HCT116 (cell line): ENCODE measurements around the gene TMCC1. TPM values are rescaled to one million over a fixed set of nuclear protein-coding genes. Genes with fewer than 3 reads are reported as not detected.
"Not testable (repeated sequence)": the region's sequence is repeated elsewhere in the genome, so short reads cannot be mapped to it uniquely, and the experiment has no call there.

ENCODE experiments used
- ATAC-seq: fragments of 200-7000 bp; cut with Tn5 transposase; 2 replicates; pipeline ENCODE4 v1.9.1; 2020; ENCODE audit warnings: mild to moderate bottlenecking, moderate library complexity
- BruUV-seq: library from RNA; stranded (reverse); fragments of 400-500 nt; replicated peaks from 2 replicates; lab custom pipeline; 2021; lab: Mats Ljungman, UMichigan
- CTCF ChIA-PET: fragments of 300-600 bp; sonication (Branson Sonifier 250); formaldehyde crosslinking; loops from one replicate; lab custom pipeline; 2021; ENCODE audit warnings: antibody characterized with exemption; lab: Charles Lee
- POLR2A ChIA-PET: fragments of 300-600, 350-600 bp; sonication (Branson Sonifier 250); formaldehyde crosslinking; loops from one replicate; lab custom pipeline; 2021; ENCODE audit warnings: antibody characterized with exemption; lab: Charles Lee
- RAD21 ChIA-PET, 2 experiments: fragments of 300-600 bp; sonication (Branson Sonifier 250); formaldehyde crosslinking; loops; one replicate each; lab custom pipeline; 2023; ENCODE audit warnings: low total read pairs in 2 of 2; ENCODE audit not compliant: uncharacterized antibody in 2 of 2, unreplicated experiment in 2 of 2, low non-redundant PET in 1 of 2; lab: Charles Lee
- DNase-seq: peaks from one replicate; pipeline ENCODE4 v3.0.0-alpha.2; 2010; ENCODE audit warnings: low read depth, low spot score
- H2AFZ ChIP-seq: fragments of 200-600 bp; shearing (Covaris generic), sonication (generic); 2 replicates; pipeline ENCODE4 v1.6.1; 2017; ENCODE audit warnings: low read depth, mixed run types, mixed read lengths, antibody characterized with exemption, low read length; ENCODE audit not compliant: poor library complexity, severe bottlenecking
- H3K27ac ChIP-seq: 2 replicates; pipeline ENCODE4 v1.5.1; 2012; ENCODE audit warnings: low read depth, low read length
- H3K27me3 ChIP-seq: fragments of 200-600 bp; sonication (generic); 2 replicates; pipeline ENCODE4 v1.6.1; 2016; ENCODE audit warnings: mixed run types, low read length, mixed read lengths; ENCODE audit not compliant: insufficient read depth
- H3K36me3 ChIP-seq, 2 experiments: fragments of 200-500 bp in 1 of 2; fragments of 200-600 bp in 1 of 2; sonication (Bioruptor generic) in 1 of 2; sonication (generic) in 1 of 2; 2 replicates each; pipeline versions ENCODE4 v1.5.1 to v1.6.1; 2014 to 2016; ENCODE audit warnings: low read length in 2 of 2, inconsistent platforms in 1 of 2, mixed read lengths in 1 of 2, mixed run types in 1 of 2; ENCODE audit not compliant: insufficient read depth in 2 of 2, control insufficient read depth in 1 of 2
- H3K4me1 ChIP-seq, 2 experiments: fragments of 200-600 bp in 1 of 2; sonication (generic) in 1 of 2; 2 replicates each; pipeline versions ENCODE4 v1.5.1 to v1.6.1; 2012 to 2017; ENCODE audit warnings: low read length in 2 of 2, inconsistent platforms in 1 of 2, mild to moderate bottlenecking in 1 of 2, mixed read lengths in 1 of 2, mixed run types in 1 of 2, moderate library complexity in 1 of 2; ENCODE audit not compliant: insufficient read depth in 2 of 2, control insufficient read depth in 1 of 2
- H3K4me2 ChIP-seq: fragments of 200-600 bp; sonication (generic); 2 replicates; pipeline ENCODE4 v1.6.1; 2017; ENCODE audit warnings: mixed run types, low read length, mixed read lengths
- H3K4me3 ChIP-seq, 2 experiments: fragments of 200-600 bp in 1 of 2; sonication (generic) in 1 of 2; replicated peaks in 1 of 2; 2 replicates each; pipeline ENCODE4 v1.5.1; 2011 to 2016; ENCODE audit warnings: low read length in 2 of 2, control low read depth in 1 of 2, low read depth in 1 of 2, mild to moderate bottlenecking in 1 of 2, mixed read lengths in 1 of 2, mixed run types in 1 of 2
- H3K79me2 ChIP-seq: fragments of 200-600 bp; sonication (generic); 2 replicates; pipeline ENCODE4 v1.6.1; 2017; ENCODE audit warnings: mild to moderate bottlenecking, mixed run types, low read length, moderate library complexity, mixed read lengths; ENCODE audit not compliant: insufficient read depth
- H3K9ac ChIP-seq: fragments of 200-600 bp; sonication (generic); 2 replicates; pipeline ENCODE4 v1.6.1; 2016; ENCODE audit warnings: low read length, mixed read lengths
- H3K9me2 ChIP-seq: fragments of 200-600 bp; sonication (generic), shearing (Covaris generic); 2 replicates; pipeline ENCODE4 v1.6.1; 2017; ENCODE audit warnings: mixed run types, mild to moderate bottlenecking, moderate library complexity; ENCODE audit not compliant: insufficient read depth
- H3K9me3 ChIP-seq, 2 experiments: fragments of 200-500 bp in 1 of 2; fragments of 200-600 bp in 1 of 2; sonication (Bioruptor generic) in 1 of 2; sonication (generic) in 1 of 2; 2 replicates each; pipeline ENCODE4 v1.6.1; 2014 to 2017; ENCODE audit warnings: low read length in 2 of 2, mixed read lengths in 2 of 2, inconsistent platforms in 1 of 2, low read depth in 1 of 2, mild to moderate bottlenecking in 1 of 2, mixed run types in 1 of 2, moderate library complexity in 1 of 2; ENCODE audit not compliant: control insufficient read depth in 1 of 2, insufficient read depth in 1 of 2
- H4K20me1 ChIP-seq: fragments of 200-600 bp; sonication (generic), shearing (Covaris generic); 2 replicates; pipeline ENCODE4 v1.6.1; 2017; ENCODE audit warnings: mixed run types, mild to moderate bottlenecking, moderate library complexity; ENCODE audit not compliant: insufficient read depth
- ATF3 ChIP-seq: IDR thresholded peaks from 2 replicates; pipeline ENCODE4 v1.6.1; 2012
- CEBPB ChIP-seq: IDR thresholded peaks from 2 replicates; pipeline ENCODE4 v1.6.1; 2012; ENCODE audit warnings: low read depth
- EGR1 ChIP-seq: IDR thresholded peaks from 2 replicates; pipeline ENCODE4 v1.6.1; 2012; ENCODE audit warnings: low read depth
- EZH2phosphoT487 ChIP-seq: fragments of 200-600 bp; IDR thresholded peaks from 2 replicates; pipeline ENCODE4 v1.6.1; 2018; ENCODE audit warnings: antibody characterized with exemption, borderline replicate concordance
- FOSL1 ChIP-seq: IDR thresholded peaks from 2 replicates; pipeline ENCODE4 v1.6.1; 2012; ENCODE audit warnings: low read depth
- POLR2A ChIP-seq: IDR thresholded peaks from 2 replicates; pipeline ENCODE4 v1.7.0; 2011; ENCODE audit warnings: borderline replicate concordance; ENCODE audit not compliant: insufficient read depth, insufficient read length; ENCODE audit errors: extremely low read depth
- RAD21 ChIP-seq: IDR thresholded peaks from 2 replicates; pipeline ENCODE4 v1.6.1; 2012; ENCODE audit warnings: low read depth, mild to moderate bottlenecking
- SIN3A ChIP-seq: IDR thresholded peaks from 2 replicates; pipeline ENCODE4 v1.6.1; 2012; ENCODE audit warnings: low read depth
- YY1 ChIP-seq: IDR thresholded peaks from 2 replicates; pipeline ENCODE4 v1.6.1; 2011; ENCODE audit warnings: low read length, low read depth, moderate library complexity, mild to moderate bottlenecking; ENCODE audit not compliant: insufficient replicate concordance; ENCODE audit errors: extremely low read depth
- ZFX ChIP-seq: fragments of 450-650 bp; IDR thresholded peaks from 2 replicates; pipeline ENCODE4 v1.6.1; 2017
- ZNF274 ChIP-seq: fragments of 200-500 bp; sonication (Bioruptor generic); IDR thresholded peaks from 2 replicates; pipeline ENCODE4 v1.6.1; 2014; ENCODE audit warnings: mild to moderate bottlenecking, low read depth, low read length, inconsistent platforms
- intact Hi-C: fragments of 100-400 bp; cut with micrococcal nuclease; formaldehyde crosslinking; loops from 2 replicates; pipeline ENCODE4 v1.10.0; 2022
- total RNA-seq: library from RNA; stranded (reverse); gene quantifications from one replicate; pipeline ENCODE4 v1.2.1, GENCODE V29; 2021; ENCODE audit not compliant: unreplicated experiment

The TMCC1 gene
- total RNA-seq, 1 experiment from 2014 or later = 32.5 TPM

GRCh38 chr3:129881261-129881660 is 12.2 kb downstream of the TMCC1 start (continued):
- TF ChIP-seq EZH2phosphoT487 (no peak), ATF3 (no peak), ZFX (no peak), RAD21 (no peak), SIN3A (no peak), CEBPB (no peak), FOSL1 (no peak), ZNF274 (no peak), EGR1 (no peak), YY1 (no peak)
- TF ChIP-seq, all 23 proteins: peak for 0

GRCh38 chr3:129878355-129878754 is 15.2 kb downstream of the TMCC1 start:
- CTCF ChIA-PET = no interaction called here
- Histone ChIP-seq H3K9ac (no peak overlapping the region), H3K9me2 (no peaks in the 10 kb centered on the region; the same call in 1 of the 2 replicates), H3K4me1 (no peaks in the 10 kb centered on the region), H3K9me3 (no peaks in the 10 kb centered on the region), H3K36me3 (peaks cover 0 to 15% of the 10 kb centered on the region in 2 experiments; a peak in 2 of 4 replicates), H3K27ac (no peak overlapping the region), H3K4me3 (no peak overlapping the region), H3K4me2 (no peak overlapping the region), H3K27me3 (no peaks in the 10 kb centered on the region), H2AFZ (no peak overlapping the region), H4K20me1 (no peaks in the 10 kb centered on the region), H3K79me2 (peaks cover 18% of the 10 kb centered on the region)
- BruUV-seq = no TSS peak
- POLR2A ChIA-PET = no interaction called here
- intact Hi-C loops = no loop called here
- TF ChIP-seq POLR2A = no peak
- TF ChIP-seq FOSL1 = no peak
- no peak for DNase-seq
- ATAC-seq = no peak
- RAD21 ChIA-PET = no interaction called here

- DNase-seq, H3K9me2 ChIP-seq, H3K27me3 ChIP-seq, POLR2A ChIA-PET, H3K9ac ChIP-seq, H3K27ac ChIP-seq, H3K4me2 ChIP-seq, RAD21 ChIA-PET, BruUV-seq, ATAC-seq, H4K20me1 ChIP-seq, CTCF ChIA-PET, H2AFZ ChIP-seq, intact Hi-C loops, H3K4me3 ChIP-seq, H3K9me3 ChIP-seq, H3K4me1 ChIP-seq: not testable (repeated sequence)
- peaks cover 5 to 11% of the 10 kb centered on the region in 2 experiments; a peak in 3 of 4 replicates for H3K36me3 ChIP-seq
- peaks cover 18% of the 10 kb centered on the region for H3K79me2 ChIP-seq
These were observed 19.0 kb downstream of the TMCC1 start for GRCh38 chr3:129874479-129874878.
